ENCODE results near the gene TPH2.

TPH2 gene

DNA sequence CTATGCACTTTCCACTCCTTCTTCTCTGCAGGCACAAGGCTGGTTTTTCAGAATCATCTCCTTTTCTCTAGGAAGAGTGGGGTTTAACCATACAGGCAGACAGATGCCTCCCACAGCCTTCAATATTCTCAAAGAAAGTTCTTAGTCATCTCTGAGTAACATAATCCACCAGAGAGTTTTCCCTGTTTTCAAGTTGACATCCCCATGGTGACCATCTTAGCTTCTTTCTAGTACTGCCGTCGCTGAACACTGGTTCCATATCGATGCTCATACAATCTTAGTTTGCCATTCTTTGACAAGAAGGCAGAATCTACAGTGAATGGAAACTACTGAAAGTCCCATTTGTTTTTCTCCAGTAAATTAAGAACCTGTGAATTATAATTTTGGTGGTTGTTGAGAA, 28.6 kb downstream of the TPH2 start:
- in situ Hi-C loops (cut with MboI; ENCODE audit: low pct_unique_long_range_greater_than_20kb, low sequenced_read_pairs, unreplicated experiment), result no loop called here
- TF ChIP-seq, protein P1, sequence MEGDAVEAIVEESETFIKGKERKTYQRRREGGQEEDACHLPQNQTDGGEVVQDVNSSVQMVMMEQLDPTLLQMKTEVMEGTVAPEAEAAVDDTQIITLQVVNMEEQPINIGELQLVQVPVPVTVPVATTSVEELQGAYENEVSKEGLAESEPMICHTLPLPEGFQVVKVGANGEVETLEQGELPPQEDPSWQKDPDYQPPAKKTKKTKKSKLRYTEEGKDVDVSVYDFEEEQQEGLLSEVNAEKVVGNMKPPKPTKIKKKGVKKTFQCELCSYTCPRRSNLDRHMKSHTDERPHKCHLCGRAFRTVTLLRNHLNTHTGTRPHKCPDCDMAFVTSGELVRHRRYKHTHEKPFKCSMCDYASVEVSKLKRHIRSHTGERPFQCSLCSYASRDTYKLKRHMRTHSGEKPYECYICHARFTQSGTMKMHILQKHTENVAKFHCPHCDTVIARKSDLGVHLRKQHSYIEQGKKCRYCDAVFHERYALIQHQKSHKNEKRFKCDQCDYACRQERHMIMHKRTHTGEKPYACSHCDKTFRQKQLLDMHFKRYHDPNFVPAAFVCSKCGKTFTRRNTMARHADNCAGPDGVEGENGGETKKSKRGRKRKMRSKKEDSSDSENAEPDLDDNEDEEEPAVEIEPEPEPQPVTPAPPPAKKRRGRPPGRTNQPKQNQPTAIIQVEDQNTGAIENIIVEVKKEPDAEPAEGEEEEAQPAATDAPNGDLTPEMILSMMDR (IDR thresholded peaks at IDR 0.05; ENCODE audit: extremely low read depth, insufficient read depth, missing control alignments), result no peak
- no peak for DNase-seq (ENCODE audit: low spot score)

DNA sequence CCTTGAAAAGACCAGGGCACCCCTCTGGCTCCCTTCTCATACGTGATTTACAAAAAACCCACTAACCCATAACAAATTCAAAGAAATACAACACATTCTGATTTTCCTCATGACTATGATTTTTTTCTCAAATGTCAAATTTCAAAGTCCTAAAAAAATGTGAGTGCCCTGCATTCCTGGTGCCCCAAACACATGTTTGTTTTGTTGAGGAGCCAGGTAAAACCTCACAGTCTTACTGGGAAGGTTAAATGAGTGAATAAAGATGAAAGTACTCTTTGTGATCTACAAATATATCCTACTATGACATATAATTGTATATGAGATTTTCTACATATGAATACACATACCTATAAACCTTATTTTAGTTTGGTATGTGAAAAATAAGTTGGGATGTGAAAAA, 30.7 kb downstream of the TPH2 start:
- TF ChIP-seq, protein P1 (IDR thresholded peaks at IDR 0.05; ENCODE audit: extremely low read depth, insufficient read depth, missing control alignments), result no peak
- no peak for DNase-seq (ENCODE audit: low spot score)
- in situ Hi-C loops (cut with MboI; ENCODE audit: low pct_unique_long_range_greater_than_20kb, low sequenced_read_pairs, unreplicated experiment), result no loop called here

DNA sequence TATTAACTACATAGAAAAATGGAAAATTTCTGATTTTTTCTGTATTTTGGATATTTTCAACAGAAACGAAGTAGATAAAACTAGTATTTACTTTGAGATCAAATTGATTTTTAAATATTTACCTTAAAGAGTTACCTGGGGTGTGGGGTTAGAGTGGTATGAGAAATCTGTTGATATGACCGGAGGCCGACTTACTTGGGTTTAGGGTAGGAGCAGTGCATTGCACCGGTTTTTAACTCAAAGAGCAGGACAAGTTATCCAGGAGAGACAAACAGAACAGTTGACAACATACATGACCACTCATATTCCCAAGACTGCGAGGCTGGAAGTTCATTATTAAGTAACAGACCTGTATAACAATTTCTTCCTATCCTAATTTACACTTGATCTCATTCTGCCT, 31.4 kb downstream of the TPH2 start:
- no peak for DNase-seq (ENCODE audit: low spot score)
- in situ Hi-C loops (cut with MboI; ENCODE audit: low pct_unique_long_range_greater_than_20kb, low sequenced_read_pairs, unreplicated experiment), result no loop called here
- TF ChIP-seq, protein P1 (IDR thresholded peaks at IDR 0.05; ENCODE audit: extremely low read depth, insufficient read depth, missing control alignments), result no peak

DNA sequence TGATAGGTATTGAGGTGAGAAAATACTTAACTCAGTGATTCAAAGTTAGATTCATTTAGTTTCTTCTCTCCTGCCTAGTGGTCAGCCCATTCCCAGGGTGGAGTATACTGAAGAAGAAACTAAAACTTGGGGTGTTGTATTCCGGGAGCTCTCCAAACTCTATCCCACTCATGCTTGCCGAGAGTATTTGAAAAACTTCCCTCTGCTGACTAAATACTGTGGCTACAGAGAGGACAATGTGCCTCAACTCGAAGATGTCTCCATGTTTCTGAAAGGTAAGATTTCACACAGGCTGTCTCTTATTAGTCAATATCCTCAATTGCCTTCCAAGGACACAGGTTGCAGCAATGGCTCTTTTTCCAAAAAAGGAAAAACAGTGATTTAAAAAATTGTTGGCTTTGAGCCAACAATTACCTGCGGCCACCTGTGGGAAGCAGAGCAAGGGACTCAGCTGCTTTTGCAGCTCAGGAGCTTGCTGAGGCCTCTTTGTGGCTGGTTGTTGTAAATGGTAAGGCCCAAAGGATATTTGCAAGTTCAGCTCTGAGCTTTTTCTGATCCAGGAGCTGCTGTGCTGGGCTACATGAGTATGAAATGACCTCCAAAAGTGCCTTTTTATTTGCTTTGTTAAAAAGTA, 33.9 kb downstream of the TPH2 start:
- TF ChIP-seq, protein P1 (IDR thresholded peaks at IDR 0.05; ENCODE audit: extremely low read depth, insufficient read depth, missing control alignments), result no peak
- in situ Hi-C loops (cut with MboI; ENCODE audit: low pct_unique_long_range_greater_than_20kb, low sequenced_read_pairs, unreplicated experiment), result no loop called here
- DNase-seq (ENCODE audit: low spot score), result no peak

DNA sequence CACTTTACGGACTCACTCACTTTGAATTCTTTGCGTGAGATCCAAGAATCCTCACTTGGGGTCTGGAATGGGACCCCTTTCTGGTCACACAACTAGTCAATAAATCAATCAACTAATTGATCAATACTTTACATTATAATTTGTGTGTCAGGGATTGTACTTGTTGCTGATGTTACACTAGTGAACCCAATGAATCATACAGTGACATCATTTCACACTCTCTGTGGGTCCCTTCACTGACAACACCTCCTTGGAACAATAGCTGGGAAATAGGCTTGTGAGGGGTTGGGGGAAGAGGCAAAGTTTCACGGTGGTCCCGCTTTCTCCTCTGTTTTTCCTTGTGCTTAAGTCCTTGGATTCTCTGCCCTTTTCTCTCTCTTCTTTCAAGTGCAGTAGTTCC, 35.0 kb downstream of the TPH2 start:
- in situ Hi-C loops (cut with MboI; ENCODE audit: low pct_unique_long_range_greater_than_20kb, low sequenced_read_pairs, unreplicated experiment), result no loop called here
- no peak for DNase-seq (ENCODE audit: low spot score)
- TF ChIP-seq, protein P1 (IDR thresholded peaks at IDR 0.05; ENCODE audit: extremely low read depth, insufficient read depth, missing control alignments), result no peak

DNA sequence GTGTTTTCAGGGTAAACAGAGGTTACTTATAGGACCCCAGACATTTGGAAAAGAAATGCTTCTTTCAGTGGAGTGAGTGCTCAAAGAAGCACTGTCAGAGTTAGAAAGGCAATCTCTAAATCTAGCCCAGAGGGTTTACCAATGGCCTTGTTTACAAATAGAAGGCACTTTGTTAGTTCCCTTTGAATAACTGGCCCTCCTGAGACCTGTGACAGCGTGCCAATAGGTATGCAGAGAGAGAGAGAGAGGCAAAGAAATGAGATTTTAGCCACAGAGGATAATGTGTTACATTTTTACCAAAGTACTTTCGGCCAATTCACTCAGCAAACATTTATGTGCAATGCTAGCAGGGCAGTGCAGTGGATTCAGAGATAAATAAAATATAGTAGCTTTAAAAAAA, 41.9 kb downstream of the TPH2 start:
- in situ Hi-C loops (cut with MboI; ENCODE audit: low pct_unique_long_range_greater_than_20kb, low sequenced_read_pairs, unreplicated experiment), result no loop called here
- TF ChIP-seq, protein P1 (IDR thresholded peaks at IDR 0.05; ENCODE audit: extremely low read depth, insufficient read depth, missing control alignments), result no peak
- DNase-seq (ENCODE audit: low spot score), result no peak

All from GM13977 (cell line).